H1 (cell line): Measurements from ENCODE around the gene P2RX7. TPM values are rescaled to one million over a fixed set of nuclear protein-coding genes. Genes with fewer than 3 reads are reported as not detected.

ENCODE experiments used
- EGR1 ChIP-seq: IDR thresholded peaks from 2 replicates; pipeline ENCODE4 v1.6.1; 2011; ENCODE audit warnings: low read depth, low read length, borderline replicate concordance
- EP300 ChIP-seq, 2 experiments: IDR thresholded peaks; 1 replicate in 1 of 2; 2 replicates in 1 of 2; pipeline ENCODE4 v1.6.1; 2011 to 2012; ENCODE audit warnings: low read depth in 2 of 2, low read length in 2 of 2, mild to moderate bottlenecking in 2 of 2, borderline replicate concordance in 1 of 2, inconsistent platforms in 1 of 2, moderate library complexity in 1 of 2
- SP2 ChIP-seq: IDR thresholded peaks from 2 replicates; pipeline ENCODE4 v1.6.1; 2012; ENCODE audit warnings: mild to moderate bottlenecking, low read length, inconsistent platforms
- TCF12 ChIP-seq: IDR thresholded peaks from 2 replicates; pipeline ENCODE4 v1.6.1; 2011; ENCODE audit warnings: low read depth, mild to moderate bottlenecking, low read length
- polyA plus RNA-seq, 7 experiments: library from polyadenylated mRNA; depleted of rRNA in 3 of 7; stranded (reverse) in 5 of 7; unstranded in 2 of 7; fragments of >200 nt in 5 of 7; fragments of 200-250 nt in 2 of 7; gene quantifications; 1 replicate in 5 of 7; 2 replicates in 1 of 7; 4 replicates in 1 of 7; pipeline versions ENCODE4 v1.2.1 to v1.2.3, GENCODE V29; 2011 to 2013; ENCODE audit warnings: missing spikeins in 2 of 7, mixed read lengths in 2 of 7
- total RNA-seq: library from RNA; stranded (reverse); fragmentation: NEBNext Ultra II Directional; extraction: Animal tissue kit (Norgen Biotek cat#: 25700); gene quantifications from 2 replicates; pipeline ENCODE4 v1.2.1, GENCODE V29; 2021
- TF ChIP-seq, protein P1 (sequence below): IDR thresholded peaks from 2 replicates; pipeline ENCODE4 v1.6.1; 2012; ENCODE audit warnings: low read length, inconsistent platforms

P2RX7 gene
- total and polyA plus RNA-seq, 2 of the 8 experiments (the other 6 are each of a cell fraction or from before 2014, with no cell fraction given), result 0.38 to 0.56 TPM

GRCh38 chr12:121084229-121084628, 48.4 kb upstream of the P2RX7 start (continued):
- TF ChIP-seq, protein P1, sequence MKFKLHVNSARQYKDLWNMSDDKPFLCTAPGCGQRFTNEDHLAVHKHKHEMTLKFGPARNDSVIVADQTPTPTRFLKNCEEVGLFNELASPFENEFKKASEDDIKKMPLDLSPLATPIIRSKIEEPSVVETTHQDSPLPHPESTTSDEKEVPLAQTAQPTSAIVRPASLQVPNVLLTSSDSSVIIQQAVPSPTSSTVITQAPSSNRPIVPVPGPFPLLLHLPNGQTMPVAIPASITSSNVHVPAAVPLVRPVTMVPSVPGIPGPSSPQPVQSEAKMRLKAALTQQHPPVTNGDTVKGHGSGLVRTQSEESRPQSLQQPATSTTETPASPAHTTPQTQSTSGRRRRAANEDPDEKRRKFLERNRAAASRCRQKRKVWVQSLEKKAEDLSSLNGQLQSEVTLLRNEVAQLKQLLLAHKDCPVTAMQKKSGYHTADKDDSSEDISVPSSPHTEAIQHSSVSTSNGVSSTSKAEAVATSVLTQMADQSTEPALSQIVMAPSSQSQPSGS, result no peak
- no peak for TF ChIP-seq EGR1
- no peak for TF ChIP-seq SP2
- no peak for TF ChIP-seq TCF12
- no peak for TF ChIP-seq EP300 (IDR thresholded peaks at IDR 0.05; ENCODE audit: borderline replicate concordance in 1 of 2, low read depth in 2 of 2, low read length in 2 of 2)
